Subcutaneous adipose tissue (tissue), 4 donors: ENCODE results near the gene WDR59. TPM values are rescaled to one million over a fixed set of nuclear protein-coding genes. Genes with fewer than 3 reads are reported as not detected.

Source experiments
- total RNA-seq, 4 donors: library from RNA; depleted of rRNA; stranded (reverse); fragments of >200 nt; gene quantifications; one replicate each; pipeline ENCODE4 v1.1.0, GENCODE V29; 2016
- TF ChIP-seq, protein P1 (sequence below): fragments of 450-650 bp; IDR thresholded peaks from one replicate; pipeline ENCODE4 v1.5.1; 2016; ENCODE audit warnings: low read depth, mild to moderate bottlenecking, control low read depth, antibody characterized with exemption, moderate library complexity

Gene WDR59, protein sequence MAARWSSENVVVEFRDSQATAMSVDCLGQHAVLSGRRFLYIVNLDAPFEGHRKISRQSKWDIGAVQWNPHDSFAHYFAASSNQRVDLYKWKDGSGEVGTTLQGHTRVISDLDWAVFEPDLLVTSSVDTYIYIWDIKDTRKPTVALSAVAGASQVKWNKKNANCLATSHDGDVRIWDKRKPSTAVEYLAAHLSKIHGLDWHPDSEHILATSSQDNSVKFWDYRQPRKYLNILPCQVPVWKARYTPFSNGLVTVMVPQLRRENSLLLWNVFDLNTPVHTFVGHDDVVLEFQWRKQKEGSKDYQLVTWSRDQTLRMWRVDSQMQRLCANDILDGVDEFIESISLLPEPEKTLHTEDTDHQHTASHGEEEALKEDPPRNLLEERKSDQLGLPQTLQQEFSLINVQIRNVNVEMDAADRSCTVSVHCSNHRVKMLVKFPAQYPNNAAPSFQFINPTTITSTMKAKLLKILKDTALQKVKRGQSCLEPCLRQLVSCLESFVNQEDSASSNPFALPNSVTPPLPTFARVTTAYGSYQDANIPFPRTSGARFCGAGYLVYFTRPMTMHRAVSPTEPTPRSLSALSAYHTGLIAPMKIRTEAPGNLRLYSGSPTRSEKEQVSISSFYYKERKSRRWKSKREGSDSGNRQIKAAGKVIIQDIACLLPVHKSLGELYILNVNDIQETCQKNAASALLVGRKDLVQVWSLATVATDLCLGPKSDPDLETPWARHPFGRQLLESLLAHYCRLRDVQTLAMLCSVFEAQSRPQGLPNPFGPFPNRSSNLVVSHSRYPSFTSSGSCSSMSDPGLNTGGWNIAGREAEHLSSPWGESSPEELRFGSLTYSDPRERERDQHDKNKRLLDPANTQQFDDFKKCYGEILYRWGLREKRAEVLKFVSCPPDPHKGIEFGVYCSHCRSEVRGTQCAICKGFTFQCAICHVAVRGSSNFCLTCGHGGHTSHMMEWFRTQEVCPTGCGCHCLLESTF
- 10 to 100 TPM; 20.5 to 33.2 (median 25.6) TPM for total RNA-seq

- TF ChIP-seq, protein P1, sequence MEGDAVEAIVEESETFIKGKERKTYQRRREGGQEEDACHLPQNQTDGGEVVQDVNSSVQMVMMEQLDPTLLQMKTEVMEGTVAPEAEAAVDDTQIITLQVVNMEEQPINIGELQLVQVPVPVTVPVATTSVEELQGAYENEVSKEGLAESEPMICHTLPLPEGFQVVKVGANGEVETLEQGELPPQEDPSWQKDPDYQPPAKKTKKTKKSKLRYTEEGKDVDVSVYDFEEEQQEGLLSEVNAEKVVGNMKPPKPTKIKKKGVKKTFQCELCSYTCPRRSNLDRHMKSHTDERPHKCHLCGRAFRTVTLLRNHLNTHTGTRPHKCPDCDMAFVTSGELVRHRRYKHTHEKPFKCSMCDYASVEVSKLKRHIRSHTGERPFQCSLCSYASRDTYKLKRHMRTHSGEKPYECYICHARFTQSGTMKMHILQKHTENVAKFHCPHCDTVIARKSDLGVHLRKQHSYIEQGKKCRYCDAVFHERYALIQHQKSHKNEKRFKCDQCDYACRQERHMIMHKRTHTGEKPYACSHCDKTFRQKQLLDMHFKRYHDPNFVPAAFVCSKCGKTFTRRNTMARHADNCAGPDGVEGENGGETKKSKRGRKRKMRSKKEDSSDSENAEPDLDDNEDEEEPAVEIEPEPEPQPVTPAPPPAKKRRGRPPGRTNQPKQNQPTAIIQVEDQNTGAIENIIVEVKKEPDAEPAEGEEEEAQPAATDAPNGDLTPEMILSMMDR, result no peak
Measured at GRCh38 chr16:74984529-74985296, at the start of gene WDR59. Gene WDR59 (minus strand): TSS chr16:74985123. CDS start chr16:74985017, 106 bp downstream.

DNA sequence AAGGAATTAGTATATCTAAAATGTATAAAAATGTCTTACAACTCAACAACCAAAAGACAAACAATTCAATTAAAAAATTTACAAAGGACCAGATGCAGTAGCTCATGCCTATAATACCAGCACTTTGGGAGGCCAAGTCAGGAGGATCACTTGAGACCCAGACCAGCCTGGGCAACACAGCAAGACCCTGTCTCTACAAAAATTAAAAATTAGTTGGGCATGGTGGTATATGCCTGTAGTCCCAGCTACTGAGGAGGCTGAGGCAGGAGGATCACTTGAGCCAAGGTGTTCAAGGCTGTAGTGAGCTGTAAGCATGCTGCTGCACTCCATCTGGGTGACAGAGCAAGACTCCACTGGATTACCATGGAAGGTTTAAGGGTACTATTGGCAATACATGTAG lies 47.7 kb upstream of the WDR59 start:
- TF ChIP-seq, protein P1, result no peak

GRCh38 chr16:75029854-75030253 lies 44.9 kb upstream of the WDR59 start:
- TF ChIP-seq, protein P1, result no peak

GRCh38 chr16:75028544-75029135 lies 43.7 kb upstream of the WDR59 start:
- TF ChIP-seq, protein P1, result no peak

DNA sequence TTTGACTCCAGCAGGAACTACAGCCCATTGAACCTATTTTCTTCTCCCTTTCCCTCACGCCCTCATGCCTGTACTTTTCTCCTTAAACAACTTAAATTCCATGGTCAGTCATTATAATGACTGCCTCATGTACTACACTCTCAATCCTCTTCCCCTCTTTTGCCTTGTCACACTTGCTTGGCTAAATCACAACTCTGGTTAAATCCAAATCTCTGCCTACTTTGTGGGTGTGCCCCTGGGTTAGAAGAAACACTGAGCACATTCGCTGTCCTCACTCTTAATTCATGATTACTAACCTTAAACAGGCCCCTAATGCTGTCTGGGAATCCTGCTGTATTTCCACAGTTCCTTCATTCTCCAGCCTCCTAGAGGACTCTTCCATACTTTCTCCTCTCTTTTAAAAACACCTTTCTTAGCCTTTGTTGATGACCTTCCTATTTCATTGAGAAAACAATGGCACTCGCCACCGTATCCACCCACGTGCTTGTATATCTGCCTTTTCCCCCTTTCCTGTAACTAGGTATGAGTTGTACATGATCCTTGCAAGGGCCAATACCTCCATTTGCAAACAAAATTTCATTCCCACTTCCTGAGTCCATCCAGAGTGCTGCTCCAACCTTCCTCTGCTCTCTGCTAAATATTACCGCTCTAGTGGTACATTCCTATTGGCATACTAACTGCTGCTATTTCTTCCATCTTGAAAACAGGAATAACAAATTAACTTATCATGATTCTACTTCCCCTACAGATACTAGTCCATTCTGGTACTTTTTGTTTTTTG lies 42.8 kb upstream of the WDR59 start:
- TF ChIP-seq, protein P1, result no peak

DNA sequence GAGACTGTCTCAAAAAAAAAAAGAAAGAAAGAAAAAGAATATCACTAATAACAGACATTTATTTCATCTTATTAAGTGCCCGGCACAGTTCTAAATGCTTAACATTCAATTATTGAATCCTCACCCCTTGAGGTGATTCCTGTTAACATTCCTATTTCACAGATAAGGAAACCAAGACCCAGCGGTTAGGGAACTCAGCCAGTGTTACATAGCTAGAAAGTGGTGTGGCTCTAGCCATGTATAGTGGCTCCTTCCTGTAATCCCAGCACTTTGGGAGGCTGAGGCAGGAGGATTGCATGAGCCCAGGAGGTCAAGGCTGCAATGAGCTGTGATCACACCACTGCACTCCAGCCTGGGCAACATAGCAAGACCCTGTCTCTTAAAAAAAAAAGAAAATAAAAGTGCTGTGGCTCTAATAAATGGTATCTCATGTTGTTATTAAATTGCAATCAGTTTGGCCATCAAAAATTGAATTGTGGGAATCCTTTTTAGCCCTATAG lies 42.0 kb upstream of the WDR59 start:
- TF ChIP-seq, protein P1, result no peak
